GM21390 (cell line): ENCODE data around the gene TNFRSF21.
"Not testable (repeated sequence)": the region's sequence is repeated elsewhere in the genome, so short reads cannot be mapped to it uniquely, and the experiment has no call there.

Source experiments
- ATAC-seq: cut with Tn5 transposase; IDR thresholded peaks from one replicate; pipeline ENCODE4 v1.9.1; 2021; ENCODE audit not compliant: unreplicated experiment

Gene TNFRSF21

DNA sequence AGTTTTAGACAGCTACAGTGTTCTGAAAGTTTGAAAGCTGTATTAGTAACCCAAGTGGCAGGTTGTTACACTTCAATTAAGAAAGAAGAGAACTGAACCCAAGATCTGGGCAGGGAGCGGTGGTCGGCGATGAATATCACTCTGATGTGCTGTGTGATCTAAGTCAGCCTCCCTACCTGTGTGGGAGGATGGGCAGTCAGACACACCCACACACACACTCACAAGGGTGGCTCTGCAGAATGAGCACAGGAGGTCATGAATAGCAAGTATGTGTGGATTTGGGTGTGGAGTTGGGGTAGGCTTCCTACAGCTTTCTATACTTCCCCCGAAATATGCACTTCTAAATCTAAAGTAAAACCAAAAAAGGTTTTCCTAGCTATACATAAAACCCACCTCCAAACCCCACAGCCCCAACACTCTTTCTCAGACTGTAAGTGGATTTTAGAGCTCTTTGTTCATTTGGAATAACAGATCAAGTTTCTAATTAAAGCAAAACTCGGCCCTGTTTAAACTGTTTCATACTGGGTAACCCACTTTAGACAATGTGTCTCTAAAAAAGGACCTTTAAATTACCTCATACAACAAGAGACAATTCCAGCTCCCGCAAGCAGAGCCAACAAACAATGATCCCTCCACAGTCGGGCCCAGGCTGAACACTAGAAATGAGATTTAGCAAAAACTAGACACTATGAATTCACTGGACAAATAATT is 19.4 kb downstream of the TNFRSF21 start:
- ATAC-seq, result no peak

DNA sequence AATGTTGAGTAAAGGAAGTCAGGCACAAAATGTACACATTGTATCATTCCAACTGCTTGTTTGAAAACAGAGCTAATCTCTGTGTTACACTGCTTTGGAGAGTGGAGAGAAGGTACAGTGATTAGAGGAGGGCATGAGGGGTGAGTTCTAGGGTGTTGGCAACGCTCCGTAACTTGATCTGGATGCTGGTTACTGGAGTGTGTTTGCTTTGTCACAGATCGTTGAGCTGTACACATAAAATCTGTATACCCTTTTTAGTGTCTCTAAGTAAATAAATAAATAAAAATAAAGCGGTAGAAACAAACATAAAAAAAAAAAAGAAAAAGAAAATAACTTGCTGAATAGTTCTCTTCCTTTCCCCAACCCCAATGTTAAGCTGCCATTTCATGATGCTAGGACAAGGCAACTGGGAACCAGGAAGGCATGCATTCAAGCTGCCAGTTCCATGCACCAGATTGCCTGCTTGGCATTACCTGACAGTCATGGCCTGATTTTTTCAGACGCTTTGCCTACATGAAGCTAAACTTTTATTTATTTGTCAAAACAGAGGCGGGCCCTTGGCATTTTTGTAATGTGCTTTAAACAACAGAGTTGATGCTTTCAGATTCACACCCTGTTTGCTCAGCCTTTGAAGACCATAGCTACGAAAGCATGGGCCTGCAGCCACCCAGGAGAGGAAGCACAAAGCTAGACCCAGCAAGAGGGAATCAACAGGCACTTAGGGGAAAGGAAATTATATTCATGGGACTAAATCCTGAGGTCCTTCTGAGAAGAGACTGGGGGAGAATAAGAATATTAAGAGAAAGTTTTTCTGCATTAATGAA is 21.2 kb downstream of the TNFRSF21 start:
- no peak for ATAC-seq

DNA sequence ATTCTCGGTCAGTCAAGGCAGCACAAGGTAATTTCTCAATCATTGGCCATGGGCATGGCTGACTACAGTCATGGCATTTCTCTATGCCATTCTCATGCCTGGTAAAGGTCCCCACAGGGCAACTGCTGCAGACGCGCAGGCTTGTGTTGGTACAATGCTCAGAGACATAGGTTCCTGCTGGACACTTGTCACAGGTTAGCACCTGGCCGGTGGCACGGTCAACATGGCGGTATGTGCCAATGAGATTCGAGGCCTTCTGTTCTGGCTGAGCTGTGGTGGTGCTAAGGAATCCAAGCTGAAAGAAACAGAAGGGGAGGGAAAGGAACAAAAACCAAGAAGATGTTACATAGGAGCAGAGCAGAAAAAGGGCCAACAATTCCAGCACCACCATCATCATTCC is 23.4 kb downstream of the TNFRSF21 start:
- no peak for ATAC-seq

DNA sequence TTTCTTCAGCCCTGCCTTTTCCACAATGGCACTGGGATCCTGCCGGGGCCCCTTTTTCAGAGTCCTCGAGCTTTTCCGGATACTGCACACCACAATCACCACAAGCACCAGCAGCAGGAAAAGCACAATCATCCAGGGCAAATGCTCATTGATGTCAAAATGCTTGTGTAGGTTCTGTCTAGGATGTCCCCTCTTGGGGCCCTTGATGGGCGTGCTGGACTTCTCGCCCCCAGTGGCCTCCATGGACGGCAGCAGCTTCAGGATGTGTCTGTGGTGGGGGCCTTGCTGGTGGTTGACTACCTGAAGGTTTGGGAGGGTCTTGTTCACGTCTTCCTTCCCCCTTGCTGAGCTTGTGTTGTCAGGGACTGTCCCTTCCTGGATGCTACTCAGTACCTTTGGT is 25.7 kb downstream of the TNFRSF21 start:
- ATAC-seq, result no peak

DNA sequence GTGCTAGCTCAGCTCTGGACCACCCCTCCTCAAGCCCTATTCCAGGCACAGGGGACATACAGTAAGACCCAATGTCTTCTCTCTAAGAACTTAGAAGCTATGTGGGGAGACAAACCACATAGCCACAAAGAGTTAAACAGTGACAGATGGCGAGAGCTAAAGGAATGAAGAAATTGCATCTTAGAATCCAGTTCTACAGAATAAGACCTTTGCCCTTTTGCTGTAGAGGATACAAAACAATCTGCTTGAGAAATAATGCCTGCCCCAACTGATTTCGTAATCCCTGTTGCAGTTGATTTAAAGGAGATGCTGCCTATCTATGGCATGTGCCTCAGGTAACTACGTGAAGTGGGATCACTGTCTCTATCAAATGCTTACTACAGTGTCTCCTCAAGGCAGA is 31.2 kb downstream of the TNFRSF21 start:
- ATAC-seq, result no peak

DNA sequence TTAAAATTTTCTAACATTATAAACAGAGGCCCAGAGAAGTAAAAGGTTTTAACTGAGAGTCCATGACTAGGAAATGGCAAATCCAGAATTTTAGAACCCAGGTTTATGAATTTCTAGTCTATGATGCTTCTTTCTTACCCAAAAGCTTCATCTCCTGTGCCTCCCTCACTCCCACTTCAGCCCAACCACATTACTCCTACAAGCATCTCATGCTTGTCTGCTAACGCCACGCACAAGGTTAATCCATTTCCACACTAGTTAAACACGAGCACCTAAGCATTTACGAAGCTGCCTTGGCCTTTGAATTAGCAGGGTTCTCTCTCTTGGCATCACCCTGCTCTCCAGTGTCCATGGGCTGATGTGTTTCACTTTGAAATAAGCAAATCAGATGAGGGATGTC is 32.0 kb downstream of the TNFRSF21 start:
- no peak for ATAC-seq

DNA sequence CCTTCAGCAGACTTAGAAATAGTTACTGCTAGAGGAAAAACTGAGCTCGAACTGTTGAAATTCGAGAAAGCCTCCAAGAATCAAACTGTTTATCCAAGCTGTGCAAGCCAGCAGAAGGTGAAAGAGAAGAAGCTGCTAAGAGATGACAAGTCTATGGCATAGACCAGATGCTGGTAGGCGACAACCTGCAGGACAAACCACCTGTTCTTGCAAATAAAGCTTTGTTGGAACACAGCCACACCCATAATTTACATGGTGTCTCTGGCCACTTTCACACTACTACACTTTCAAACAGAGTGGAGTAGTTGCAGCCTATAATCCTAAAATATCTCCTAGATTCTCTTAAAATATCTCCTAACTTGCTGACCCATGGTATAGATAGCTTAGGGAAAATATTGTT is 33.3 kb downstream of the TNFRSF21 start:
- ATAC-seq, result no peak

DNA sequence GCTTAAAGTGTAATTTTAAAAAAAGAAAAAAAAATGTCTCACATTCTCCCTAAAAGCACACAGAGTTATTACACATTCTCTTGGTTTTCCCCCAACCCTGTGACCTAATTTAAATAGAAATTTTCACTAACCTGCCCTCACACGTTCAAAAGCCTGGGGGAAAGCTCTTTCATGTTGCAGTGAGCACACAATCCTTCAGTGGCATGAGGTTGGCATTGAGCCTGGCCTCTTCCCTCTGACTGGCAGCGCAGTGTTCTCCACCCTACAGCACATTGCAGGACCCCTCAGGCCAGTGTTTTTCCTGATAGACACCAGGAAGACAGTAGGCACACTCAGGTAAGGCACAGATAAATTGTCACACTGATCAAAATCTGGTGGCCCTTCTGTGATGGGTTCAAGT is 34.1 kb downstream of the TNFRSF21 start:
- no peak for ATAC-seq

DNA sequence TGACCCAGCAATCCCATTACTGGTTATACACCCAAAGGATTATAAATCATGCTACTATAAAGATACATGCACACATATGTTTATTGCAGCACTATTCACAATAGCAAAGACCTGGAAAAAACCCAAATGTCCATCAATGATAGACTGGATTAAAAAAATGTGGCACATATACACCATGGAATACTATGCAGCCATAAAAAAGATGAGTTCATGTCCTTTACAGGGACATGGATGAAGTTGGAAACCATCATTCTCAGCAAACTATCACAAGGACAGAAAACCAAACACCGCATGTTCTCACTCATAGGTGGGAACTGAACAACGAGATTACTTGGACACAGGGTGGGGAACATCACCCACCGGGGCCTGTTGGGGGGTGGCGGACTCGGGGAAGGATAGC is 34.6 kb downstream of the TNFRSF21 start:
- not testable (repeated sequence) for ATAC-seq

DNA sequence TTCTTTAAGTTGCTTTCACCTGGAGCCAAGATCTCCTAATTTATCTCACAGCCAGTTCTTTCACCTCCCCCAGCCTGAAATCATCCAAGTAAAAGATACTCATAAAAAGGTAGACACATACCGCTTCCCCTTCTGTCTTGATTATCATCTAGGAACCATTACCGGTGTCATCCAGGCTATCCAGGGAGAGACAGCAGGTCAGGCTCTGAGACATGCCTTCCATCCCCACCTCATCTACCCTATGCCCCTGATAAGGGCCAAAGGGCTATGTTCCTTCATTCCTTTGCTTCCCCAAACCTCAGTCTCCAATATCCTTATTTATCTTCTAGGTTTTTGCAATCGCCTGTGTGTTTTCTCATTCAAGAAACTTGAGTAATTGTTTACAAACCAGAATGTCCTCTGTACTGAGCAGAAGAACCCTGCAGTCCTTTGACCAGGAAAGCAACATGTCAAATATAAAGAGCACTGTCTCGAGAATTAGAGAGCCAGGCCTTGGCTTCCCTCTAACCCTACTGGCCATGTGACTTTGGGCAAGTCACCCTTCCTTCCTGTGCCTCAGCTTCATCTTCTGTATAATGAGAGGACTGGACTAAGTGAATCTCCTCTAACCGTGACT is 41.0 kb downstream of the TNFRSF21 start:
- no peak for ATAC-seq

DNA sequence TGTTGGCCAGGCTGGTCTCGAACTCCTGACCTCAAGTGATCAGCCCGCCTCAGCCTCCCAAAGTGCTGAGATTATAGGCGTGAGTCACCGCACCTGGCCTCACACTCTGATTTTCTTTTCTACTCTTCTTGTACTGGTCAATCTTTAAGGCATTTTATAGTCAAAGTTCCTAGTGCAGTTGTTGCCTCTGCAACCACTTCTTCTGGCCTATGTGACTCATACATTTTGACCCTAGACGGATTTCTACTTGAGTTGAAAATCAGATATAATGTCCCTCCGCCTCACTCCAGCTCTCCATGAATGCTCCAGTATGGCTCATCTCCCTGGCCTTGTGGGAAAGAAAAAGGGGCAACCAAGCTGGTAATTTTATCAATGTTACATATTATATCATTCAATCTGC is 42.4 kb downstream of the TNFRSF21 start:
- ATAC-seq, result no peak

DNA sequence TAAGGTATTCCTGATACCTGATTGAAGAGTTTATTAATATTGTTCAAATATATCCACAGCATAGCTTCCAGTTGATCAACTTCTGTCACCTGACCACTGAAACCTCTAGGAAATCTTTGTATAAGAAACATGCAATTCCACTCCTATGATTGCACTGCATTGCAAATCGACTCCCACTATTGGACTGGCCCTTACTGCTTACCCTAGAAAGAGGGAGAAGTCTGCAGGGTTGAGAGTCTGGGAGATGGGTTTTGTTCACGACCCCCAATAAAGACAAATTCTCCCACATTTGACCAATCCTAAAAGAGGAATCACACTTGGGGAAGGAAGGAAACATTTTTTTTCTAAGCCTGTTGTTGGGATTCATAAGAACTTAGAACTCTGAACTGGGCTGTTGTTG is 43.7 kb downstream of the TNFRSF21 start:
- ATAC-seq, result no peak

DNA sequence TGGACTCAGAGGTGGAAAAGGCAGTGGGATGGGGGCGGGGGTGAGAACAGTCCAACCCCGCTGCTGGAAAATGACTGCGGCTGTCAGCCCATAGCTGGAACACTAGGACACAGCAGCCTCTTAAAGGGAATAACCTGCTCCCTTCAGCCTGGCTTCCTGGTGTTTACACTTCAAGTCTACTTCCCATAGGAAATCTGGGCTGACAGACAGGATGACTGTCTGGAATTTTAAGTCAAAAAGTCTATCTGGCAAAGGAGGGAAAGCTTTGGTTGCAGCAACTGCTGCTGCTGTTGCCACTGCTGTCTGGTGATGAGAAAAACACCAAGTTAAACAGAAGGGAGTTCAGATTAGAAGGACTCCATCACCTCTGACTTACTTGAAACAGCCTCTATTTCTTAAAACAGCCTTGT is 44.9 kb downstream of the TNFRSF21 start:
- no peak for ATAC-seq

DNA sequence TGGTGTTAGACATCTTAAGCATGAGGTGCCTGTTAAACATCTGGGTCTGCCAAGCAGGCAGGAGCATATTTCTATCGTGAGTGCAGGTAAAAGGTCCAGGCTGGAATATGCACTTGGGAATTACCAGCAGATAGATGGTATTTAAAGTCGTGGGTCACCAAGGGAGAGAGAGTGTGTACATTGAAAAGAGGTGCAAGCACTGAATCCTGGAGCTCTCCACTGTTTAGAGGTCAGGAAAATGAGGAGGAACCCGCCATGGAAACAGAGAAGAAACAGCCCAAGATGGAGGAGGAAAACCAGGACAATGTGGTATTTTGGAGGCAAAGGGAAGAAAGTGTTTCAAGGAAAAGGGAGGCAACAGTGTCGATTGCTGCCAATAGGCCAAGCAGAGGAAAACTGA is 46.4 kb downstream of the TNFRSF21 start:
- ATAC-seq, result no peak

DNA sequence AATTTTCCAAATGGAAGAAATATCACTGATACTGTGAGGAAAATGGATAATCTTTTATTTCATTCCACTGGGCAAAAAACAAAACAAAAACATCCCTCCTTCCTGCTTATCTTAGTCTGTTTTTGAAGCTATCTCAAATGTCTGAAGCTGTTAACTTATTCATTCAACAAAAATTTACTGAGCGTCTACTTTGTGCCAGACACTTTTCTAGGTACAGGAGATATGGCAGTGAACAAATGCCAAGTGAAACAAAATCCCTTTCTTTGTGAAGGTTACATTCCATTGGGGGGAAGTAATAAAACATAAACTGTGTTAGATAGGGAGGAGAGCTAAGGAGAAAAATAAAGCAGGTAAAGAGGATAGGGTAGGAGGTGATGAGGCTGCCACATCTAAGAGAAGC is 47.5 kb downstream of the TNFRSF21 start:
- no peak for ATAC-seq

DNA sequence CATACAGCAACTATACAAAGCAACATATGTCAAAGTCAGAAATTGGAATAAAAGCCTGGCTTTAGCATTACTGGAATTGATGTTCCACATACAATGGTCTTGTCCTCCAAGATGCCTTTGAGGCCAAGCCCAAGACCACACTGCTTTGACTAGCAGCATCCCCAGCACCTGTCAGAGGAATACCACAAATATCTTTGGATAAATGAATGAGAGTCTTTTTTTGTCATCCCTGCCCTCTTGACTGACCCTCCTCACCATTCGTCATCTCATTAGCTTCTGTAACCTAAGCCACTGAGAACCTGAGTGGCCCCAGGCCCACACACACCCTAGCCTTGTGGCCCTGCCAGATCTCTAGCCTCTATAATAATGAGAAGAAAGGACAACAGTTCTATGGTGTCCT is 48.5 kb downstream of the TNFRSF21 start:
- ATAC-seq, result no peak

DNA sequence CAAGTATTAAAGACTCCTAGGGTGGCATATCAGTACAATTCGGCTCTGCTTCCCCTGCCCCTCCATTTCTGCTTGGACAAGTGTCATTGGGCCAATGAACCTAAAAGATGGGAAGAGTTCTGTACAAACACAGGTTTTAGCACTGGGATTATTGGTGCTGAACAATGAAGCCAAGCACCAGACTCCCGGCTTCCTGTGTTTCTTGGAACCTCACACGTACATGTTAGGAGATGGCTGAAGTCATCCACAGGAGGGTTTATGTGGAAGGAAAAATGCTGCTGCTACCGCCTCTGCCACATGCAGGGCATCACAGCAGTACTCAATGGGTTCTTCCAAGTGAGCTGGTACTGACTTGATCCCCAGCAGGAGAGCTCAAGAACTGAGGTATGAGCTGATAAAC is 49.7 kb downstream of the TNFRSF21 start:
- no peak for ATAC-seq

DNA sequence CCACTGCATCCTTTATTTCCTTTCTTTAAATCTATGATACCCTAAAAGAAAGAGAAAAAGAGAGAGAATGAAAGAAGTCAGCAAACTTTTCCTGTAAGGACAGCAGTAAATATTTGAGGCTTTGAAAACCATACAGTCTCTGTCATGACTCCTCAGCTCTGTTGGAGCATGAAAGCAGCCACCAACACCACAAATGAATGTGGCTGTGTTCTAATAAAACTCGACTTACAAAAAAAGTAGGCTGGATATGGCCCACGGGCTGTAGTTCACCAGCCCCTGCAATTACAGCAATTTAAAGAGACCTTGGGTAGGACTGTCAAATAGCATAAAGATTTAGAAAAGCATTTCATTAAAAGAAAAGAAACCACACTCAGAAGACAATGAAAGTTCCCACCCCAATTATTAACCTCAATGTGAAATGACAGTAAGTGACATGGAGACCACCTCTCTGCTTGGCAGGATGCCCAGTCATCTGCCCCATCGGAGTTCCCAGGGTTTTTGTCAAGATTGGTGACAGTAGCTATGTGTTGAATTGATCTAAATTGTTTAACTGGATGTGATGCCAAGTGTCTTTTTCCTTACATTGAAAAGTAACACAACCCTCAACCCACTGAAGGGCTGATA is 50.9 kb downstream of the TNFRSF21 start:
- no peak for ATAC-seq

DNA sequence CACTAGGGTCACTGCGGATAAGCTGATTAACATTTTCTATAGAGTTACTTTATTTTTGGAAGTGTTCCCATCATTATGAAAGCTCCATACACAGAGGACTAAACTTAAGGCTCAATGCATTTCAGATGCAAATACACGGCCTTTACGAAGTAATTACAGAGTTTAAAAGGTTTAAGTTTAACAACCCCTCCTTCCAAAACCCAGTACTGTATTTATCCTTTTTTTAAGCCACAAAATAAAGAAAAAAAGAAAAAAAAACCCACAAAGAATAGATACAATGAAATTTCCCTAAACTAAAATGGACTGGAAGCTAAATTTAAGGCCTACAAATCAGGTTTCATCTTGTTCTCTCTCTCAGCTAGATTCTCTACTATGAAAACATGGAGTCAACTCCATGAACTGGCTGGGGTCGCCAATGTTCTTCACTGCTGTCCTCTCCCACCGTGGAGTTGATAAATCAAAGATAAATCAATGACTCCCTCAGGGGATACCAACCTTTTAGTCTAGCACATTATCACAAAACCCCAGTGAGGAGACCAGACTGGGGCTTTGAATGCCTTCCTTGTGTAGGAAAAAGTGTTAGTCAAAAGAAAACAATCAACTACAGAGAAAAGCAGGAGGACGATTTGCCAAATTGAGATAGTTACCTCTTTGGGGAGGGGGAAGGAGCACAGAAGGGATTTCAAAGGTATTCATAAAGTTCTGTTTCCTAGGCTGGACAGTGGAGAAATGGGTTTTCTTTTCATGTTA is 52.5 kb downstream of the TNFRSF21 start:
- ATAC-seq, result no peak

DNA sequence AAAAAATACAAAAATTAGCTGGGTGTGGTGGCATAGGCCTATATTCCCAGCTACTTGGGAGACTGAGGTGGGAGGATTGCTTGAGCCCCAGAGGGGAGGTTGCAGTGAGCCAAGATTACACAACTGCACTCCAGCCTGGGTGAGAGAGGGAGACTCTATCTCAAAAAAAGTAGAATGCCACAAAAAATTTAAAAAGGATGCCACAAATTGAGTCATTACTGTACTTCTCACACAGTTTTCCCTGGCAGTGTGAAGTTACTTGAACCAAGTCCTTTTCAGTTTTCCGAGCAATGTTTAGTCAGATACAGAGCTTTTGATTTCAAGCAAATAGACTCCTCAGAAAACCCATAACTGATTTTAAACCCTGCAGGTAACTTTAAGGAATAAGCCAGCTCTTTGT is 53.3 kb downstream of the TNFRSF21 start:
- no peak for ATAC-seq

DNA sequence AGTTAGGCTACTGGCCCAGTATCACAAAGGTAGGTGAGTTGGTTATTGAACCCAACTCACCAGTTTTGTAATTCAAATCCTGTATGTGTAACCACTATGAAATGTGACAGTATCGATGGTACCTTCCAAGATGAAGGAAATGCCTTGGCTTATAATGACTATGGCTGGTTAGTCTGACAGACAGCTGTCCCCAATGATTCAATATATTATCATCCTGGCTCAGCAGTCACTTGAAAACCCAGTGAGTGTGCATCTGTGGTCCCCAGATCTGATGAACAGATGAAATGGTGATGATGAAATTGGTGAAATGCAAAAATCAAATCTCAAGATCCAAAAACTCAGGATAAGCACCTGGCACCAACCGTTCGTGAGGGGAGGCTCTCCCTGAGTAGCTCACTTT is 54.8 kb downstream of the TNFRSF21 start:
- no peak for ATAC-seq
